Neural progenitor cell (in vitro differentiated cells): ENCODE data around the gene G3BP2. TPM values are rescaled to one million over a fixed set of nuclear protein-coding genes. Genes with fewer than 3 reads are reported as not detected.
"Not testable (repeated sequence)": the region's sequence is repeated elsewhere in the genome, so short reads cannot be mapped to it uniquely, and the experiment has no call there.

Experiments used
- DNase-seq: peaks from one replicate; pipeline ENCODE4 v3.0.0-alpha.2; 2016; ENCODE audit warnings: low spot score
- H2AFZ ChIP-seq: fragments of 200-600 bp; sonication (generic); replicated peaks from 2 replicates; pipeline ENCODE4 v1.6.1; 2016; ENCODE audit warnings: antibody characterized with exemption
- H3F3A ChIP-seq: fragments of 200-600 bp; sonication (generic); 2 replicates; pipeline ENCODE4 v1.6.1; 2016; ENCODE audit warnings: antibody characterized with exemption, low read depth
- H3K27ac ChIP-seq: fragments of 200-600 bp; sonication (generic); 2 replicates; pipeline ENCODE4 v1.5.1; 2016; ENCODE audit warnings: mild to moderate bottlenecking
- H3K27me3 ChIP-seq: fragments of 200-600 bp; sonication (generic); 2 replicates; pipeline ENCODE4 v1.6.1; 2016; ENCODE audit warnings: mild to moderate bottlenecking, moderate library complexity
- H3K36me3 ChIP-seq: fragments of 200-600 bp; sonication (generic); 2 replicates; pipeline ENCODE4 v1.5.1; 2016
- H3K4me1 ChIP-seq: fragments of 200-600 bp; sonication (generic); 2 replicates; pipeline ENCODE4 v1.6.1; 2016; ENCODE audit warnings: mixed run types
- H3K4me2 ChIP-seq: fragments of 200-600 bp; sonication (generic); 2 replicates; pipeline ENCODE4 v1.6.1; 2016
- H3K4me3 ChIP-seq: fragments of 200-600 bp; sonication (generic); 2 replicates; pipeline ENCODE4 v1.5.1; 2016
- H3K79me2 ChIP-seq: fragments of 200-600 bp; sonication (generic); 2 replicates; pipeline ENCODE4 v1.6.1; 2016; ENCODE audit warnings: low read depth
- H3K9ac ChIP-seq: fragments of 200-600 bp; sonication (generic); 2 replicates; pipeline ENCODE4 v1.6.1; 2016
- H3K9me3 ChIP-seq: fragments of 200-600 bp; sonication (generic); 2 replicates; pipeline ENCODE4 v1.5.1; 2016; ENCODE audit warnings: low read depth
- H4K20me1 ChIP-seq: fragments of 200-600 bp; sonication (generic); 2 replicates; pipeline ENCODE4 v1.6.1; 2016; ENCODE audit warnings: low read depth
- H3K27ac Mint-ChIP-seq: 3 replicates; pipeline ENCODE4 v1.8.0; 2021; ENCODE audit warnings: mixed read lengths
- H3K27me3 Mint-ChIP-seq: 2 replicates; pipeline ENCODE4 v1.8.0; 2022; ENCODE audit warnings: low read depth, mild to moderate bottlenecking, inconsistent platforms, moderate library complexity, mixed read lengths; ENCODE audit not compliant: insufficient read depth
- H3K36me3 Mint-ChIP-seq: 3 replicates; pipeline ENCODE4 v1.8.0; 2021; ENCODE audit warnings: mixed read lengths
- H3K4me1 Mint-ChIP-seq: 3 replicates; pipeline ENCODE4 v1.8.0; 2021; ENCODE audit warnings: mixed read lengths
- H3K4me3 Mint-ChIP-seq: 3 replicates; pipeline ENCODE4 v1.8.0; 2021; ENCODE audit warnings: mild to moderate bottlenecking, moderate library complexity, mixed read lengths
- H3K9me3 Mint-ChIP-seq: 3 replicates; pipeline ENCODE4 v1.8.0; 2020; ENCODE audit warnings: mixed read lengths
- CTCF ChIP-seq: fragments of 200-600 bp; sonication (generic); IDR thresholded peaks from 2 replicates; pipeline ENCODE4 v1.5.1; 2017; ENCODE audit warnings: antibody characterized with exemption, mild to moderate bottlenecking
- EZH2 ChIP-seq: fragments of 200-600 bp; sonication (generic); IDR thresholded peaks from 2 replicates; pipeline ENCODE4 v1.6.1; 2017; ENCODE audit warnings: antibody characterized with exemption, mild to moderate bottlenecking, moderate library complexity
- EZH2phosphoT487 ChIP-seq: fragments of 200-600 bp; sonication (generic); IDR thresholded peaks from 2 replicates; pipeline ENCODE4 v1.6.1; 2017; ENCODE audit warnings: antibody characterized with exemption
- total RNA-seq: library from RNA; depleted of rRNA; stranded (reverse); fragments of >200 nt; gene quantifications from 2 replicates; pipeline ENCODE4 v1.2.3, GENCODE V29; 2015; ENCODE audit warnings: low replicate concordance

Gene G3BP2
- total RNA-seq, 1 donor from 2014 or later = 241 TPM

- TF ChIP-seq EZH2 = no peak
- TF ChIP-seq EZH2phosphoT487 = no peak
- no peak for TF ChIP-seq CTCF
- H3K27ac ChIP-seq = no peak overlapping the region
- H3K27me3 ChIP-seq = no peaks in the 10 kb centered on the region
These were observed 25.2 kb upstream of the G3BP2 start for GRCh38 chr4:75698162-75698962.

GRCh38 chr4:75696581-75696980 is 23.4 kb upstream of the G3BP2 start:
- Histone ChIP-seq H3K36me3 (no peaks in the 10 kb centered on the region), H3K27me3 (no peaks in the 10 kb centered on the region), H2AFZ (no peak overlapping the region), H3K4me1 (peaks cover 10% of the 10 kb centered on the region), H3F3A (peaks cover 6% of the 10 kb centered on the region), H3K79me2 (peaks cover 44% of the 10 kb centered on the region), H3K4me2 (no peak overlapping the region), H3K9me3 (no peaks in the 10 kb centered on the region), H4K20me1 (no peaks in the 10 kb centered on the region), H3K9ac (no peak overlapping the region), H3K27ac (no peak overlapping the region), H3K4me3 (no peak overlapping the region)
- no peak for DNase-seq
- TF ChIP-seq EZH2 (no peak), CTCF (no peak), EZH2phosphoT487 (no peak)
- H3K4me1 Mint-ChIP-seq = peaks cover 7% of the 10 kb centered on the region
- no peaks in the 10 kb centered on the region for H3K9me3 Mint-ChIP-seq
- H3K36me3 Mint-ChIP-seq = peaks cover 4% of the 10 kb centered on the region
- H3K27ac Mint-ChIP-seq = no peak overlapping the region
- H3K4me3 Mint-ChIP-seq = no peak overlapping the region
- peaks cover 2% of the 10 kb centered on the region for H3K27me3 Mint-ChIP-seq

More at GRCh38 chr4:75698162-75698962, 25.2 kb upstream of the G3BP2 start:
- peaks cover 4% of the 10 kb centered on the region for H3K36me3 Mint-ChIP-seq
- H3K79me2 ChIP-seq = peaks cover 53% of the 10 kb centered on the region
- no peak overlapping the region for H3K4me3 Mint-ChIP-seq
- no peaks in the 10 kb centered on the region for H3K9me3 Mint-ChIP-seq
- no peak overlapping the region for H3K4me2 ChIP-seq
- H3F3A ChIP-seq = peaks cover 6% of the 10 kb centered on the region
- no peaks in the 10 kb centered on the region for H3K36me3 ChIP-seq
- H4K20me1 ChIP-seq = no peaks in the 10 kb centered on the region
- H3K4me3 ChIP-seq = no peak overlapping the region
- peak overlapping the region; percentile 30 for H3K27ac Mint-ChIP-seq
- H3K4me1 ChIP-seq = peaks cover 10% of the 10 kb centered on the region
- DNase-seq = no peak
- H3K9ac ChIP-seq = no peak overlapping the region
- H3K9me3 ChIP-seq = no peaks in the 10 kb centered on the region
- peaks cover 7% of the 10 kb centered on the region for H3K4me1 Mint-ChIP-seq
- no peak overlapping the region for H2AFZ ChIP-seq
- peaks cover 2% of the 10 kb centered on the region for H3K27me3 Mint-ChIP-seq

GRCh38 chr4:75696071-75696470 is 22.9 kb upstream of the G3BP2 start:
- Histone ChIP-seq H3K4me3 (no peak overlapping the region), H3F3A (peaks cover 6% of the 10 kb centered on the region), H3K36me3 (no peaks in the 10 kb centered on the region), H4K20me1 (no peaks in the 10 kb centered on the region), H3K27me3 (no peaks in the 10 kb centered on the region), H3K9me3 (no peaks in the 10 kb centered on the region), H3K4me2 (no peak overlapping the region), H3K27ac (no peak overlapping the region), H2AFZ (no peak overlapping the region), H3K4me1 (peaks cover 10% of the 10 kb centered on the region), H3K79me2 (peaks cover 38% of the 10 kb centered on the region), H3K9ac (no peak overlapping the region)
- TF ChIP-seq EZH2phosphoT487 (no peak), EZH2 (no peak), CTCF (no peak)
- DNase-seq = no peak
- Mint-ChIP-seq H3K27ac (no peak overlapping the region), H3K4me1 (peaks cover 7% of the 10 kb centered on the region), H3K27me3 (peaks cover 2% of the 10 kb centered on the region), H3K36me3 (peaks cover 4% of the 10 kb centered on the region), H3K4me3 (no peak overlapping the region), H3K9me3 (no peaks in the 10 kb centered on the region)

GRCh38 chr4:75692066-75692465 is 18.9 kb upstream of the G3BP2 start:
- not testable (repeated sequence) for H3F3A ChIP-seq, H3K9me3 ChIP-seq, H3K9me3 Mint-ChIP-seq, H3K4me1 ChIP-seq, H3K27ac Mint-ChIP-seq, H4K20me1 ChIP-seq, H2AFZ ChIP-seq, H3K36me3 Mint-ChIP-seq, H3K4me3 ChIP-seq, H3K4me2 ChIP-seq, H3K4me3 Mint-ChIP-seq, H3K27ac ChIP-seq, DNase-seq, H3K27me3 ChIP-seq, H3K4me1 Mint-ChIP-seq, H3K9ac ChIP-seq, H3K36me3 ChIP-seq, H3K27me3 Mint-ChIP-seq
- H3K79me2 ChIP-seq = peaks cover 12% of the 10 kb centered on the region

DNA sequence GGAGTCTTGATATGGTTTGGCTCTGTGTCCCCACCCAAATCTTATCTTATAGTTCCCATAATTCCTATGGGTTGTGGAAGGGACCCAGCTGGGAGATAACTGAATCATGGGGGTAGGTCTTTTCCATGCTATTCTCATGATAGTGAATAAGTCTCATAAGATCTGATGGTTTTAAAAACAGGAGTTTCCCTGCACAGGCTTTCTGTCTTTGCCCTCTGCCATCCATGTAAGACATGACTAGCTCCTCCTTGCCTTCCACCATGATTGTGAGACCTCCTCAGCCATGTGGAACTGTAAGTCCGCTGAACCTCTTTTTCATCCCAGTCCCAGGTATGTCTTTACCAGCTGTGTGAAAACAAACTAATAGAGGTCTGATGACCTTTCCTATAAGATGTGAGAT is 13.9 kb upstream of the G3BP2 start:
- H3K4me3 ChIP-seq, H3K27me3 ChIP-seq, H3K36me3 ChIP-seq, H3K4me1 Mint-ChIP-seq, DNase-seq, H3K79me2 ChIP-seq, H3F3A ChIP-seq, H3K9me3 Mint-ChIP-seq, H3K4me2 ChIP-seq, H3K27ac ChIP-seq, H2AFZ ChIP-seq, H3K27me3 Mint-ChIP-seq, H3K4me3 Mint-ChIP-seq, H3K36me3 Mint-ChIP-seq, H3K4me1 ChIP-seq, H3K9ac ChIP-seq, H4K20me1 ChIP-seq, H3K9me3 ChIP-seq, H3K27ac Mint-ChIP-seq: not testable (repeated sequence)
